Embryonic facial prominence (tissue), 1 donor: ENCODE data around the gene KHK.

Experiments used
- DNase-seq: peaks from one replicate; pipeline ENCODE4 v3.0.0-alpha.2; 2016; ENCODE audit errors: extremely low spot score

KHK gene

GRCh38 chr2:27086724-27087593, at the start of gene KHK:
Gene KHK (plus strand): TSS chr2:27086772. CDS start chr2:27087260, 488 bp downstream.
- DNase-seq: no peak

DNA sequence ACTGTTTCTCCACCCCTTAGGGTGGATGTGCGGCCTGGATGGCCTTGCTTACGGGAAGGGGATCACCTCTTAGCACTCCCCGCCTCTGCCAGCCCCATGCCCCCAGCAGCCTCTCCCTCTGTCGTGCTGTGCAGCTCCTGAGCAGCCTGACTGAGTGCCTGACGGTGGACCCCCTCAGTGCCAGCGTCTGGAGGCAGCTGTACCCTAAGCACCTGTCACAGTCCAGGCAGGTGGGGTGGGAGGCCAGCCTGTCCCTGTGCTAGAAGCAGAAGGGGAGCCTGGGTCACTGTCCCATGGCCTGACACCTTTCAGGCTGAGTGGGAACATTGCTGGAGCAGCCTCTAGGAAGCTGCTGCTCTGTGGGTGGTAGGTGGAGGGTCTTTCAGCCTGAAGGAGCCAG, 48.6 kb upstream of the KHK start:
- DNase-seq: no peak

- no peak for DNase-seq
Observed at GRCh38 chr2:27038631-27039339, 47.8 kb upstream of the KHK start.

DNA sequence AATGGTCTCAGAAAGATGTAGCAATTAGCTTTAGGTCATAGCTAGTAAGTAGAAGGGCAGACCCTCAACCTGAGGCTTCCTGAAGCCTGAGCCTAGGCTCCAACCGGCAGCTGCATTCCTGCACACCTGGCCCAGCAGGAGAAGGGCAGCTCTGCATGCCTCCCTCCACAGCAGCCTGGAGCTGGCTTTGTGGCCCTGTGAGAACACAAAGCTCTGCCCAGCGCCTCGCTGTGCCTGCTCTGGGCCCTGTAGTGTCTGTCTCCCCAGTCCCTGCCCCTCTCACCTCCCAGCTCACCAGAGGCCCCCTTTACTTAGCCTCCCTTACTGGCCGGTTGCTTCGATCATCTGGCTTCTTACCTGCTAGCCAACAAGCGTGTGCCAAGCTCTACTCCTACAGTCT, 47.1 kb upstream of the KHK start:
- no peak for DNase-seq

DNA sequence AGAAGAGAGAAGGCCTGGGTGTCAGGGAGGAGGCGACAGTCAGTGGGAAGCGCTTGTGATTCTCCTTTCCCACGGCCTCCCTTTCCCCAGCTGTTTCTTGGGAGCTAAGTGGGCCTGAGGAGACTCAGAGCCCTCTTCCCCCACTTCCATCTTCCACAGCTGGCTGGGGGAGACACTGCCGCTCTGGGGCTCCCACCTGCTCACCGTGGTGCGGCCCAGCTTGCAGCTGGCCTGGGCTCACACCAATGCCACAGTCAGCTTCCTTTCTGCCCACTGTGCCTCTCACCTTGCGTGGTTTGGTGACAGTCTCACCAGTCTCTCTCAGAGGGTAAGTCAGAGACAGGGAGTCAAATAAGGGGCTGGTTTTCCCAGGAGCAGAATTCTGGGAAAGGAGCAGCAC, 46.7 kb upstream of the KHK start:
- no peak for DNase-seq

DNA sequence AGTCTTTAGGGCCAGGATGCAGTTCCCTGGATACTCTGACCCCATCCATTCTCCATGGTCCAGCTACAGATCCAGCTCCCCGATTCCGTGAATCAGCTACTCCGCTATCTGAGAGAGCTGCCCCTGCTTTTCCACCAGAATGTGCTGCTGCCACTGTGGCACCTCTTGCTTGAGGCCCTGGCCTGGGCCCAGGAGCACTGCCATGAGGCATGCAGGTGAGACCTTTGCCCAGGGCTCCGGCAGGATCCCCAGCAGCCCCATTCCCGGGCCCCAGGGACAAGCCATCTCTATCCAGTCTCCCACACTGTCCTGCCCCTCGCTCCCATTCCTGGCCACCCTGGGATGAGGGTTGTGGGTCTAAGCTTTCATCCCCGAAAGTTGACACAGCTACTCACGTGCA, 46.3 kb upstream of the KHK start:
- DNase-seq: no peak

- no peak for DNase-seq
Observed at GRCh38 chr2:27041752-27042151, 44.8 kb upstream of the KHK start.

DNA sequence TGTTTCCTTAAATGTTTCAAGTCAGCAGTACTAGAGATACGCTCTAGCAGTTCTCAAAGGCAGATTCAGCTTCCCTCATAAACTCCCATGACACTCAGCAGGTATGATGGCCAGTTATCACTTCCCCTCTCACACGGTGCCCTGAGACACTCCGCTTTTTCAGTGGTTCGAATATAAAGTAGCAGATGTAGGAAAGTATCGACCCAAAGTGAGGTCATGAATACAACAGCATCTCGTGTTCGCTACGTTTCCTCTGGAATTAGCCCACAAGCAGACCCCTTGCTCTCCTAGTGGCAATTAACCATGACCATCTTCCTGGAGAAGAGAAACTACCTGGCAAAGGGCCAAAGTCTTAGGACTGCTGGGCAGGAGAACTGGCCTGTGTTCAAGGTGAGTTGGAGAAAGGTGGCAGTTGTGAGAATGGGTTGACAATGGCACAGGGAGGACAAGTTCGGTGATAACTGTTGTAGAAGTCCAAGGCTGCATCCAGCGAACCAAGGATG, 44.4 kb upstream of the KHK start:
- DNase-seq: no peak

GRCh38 chr2:27042985-27043634, 43.5 kb upstream of the KHK start:
- no peak for DNase-seq

DNA sequence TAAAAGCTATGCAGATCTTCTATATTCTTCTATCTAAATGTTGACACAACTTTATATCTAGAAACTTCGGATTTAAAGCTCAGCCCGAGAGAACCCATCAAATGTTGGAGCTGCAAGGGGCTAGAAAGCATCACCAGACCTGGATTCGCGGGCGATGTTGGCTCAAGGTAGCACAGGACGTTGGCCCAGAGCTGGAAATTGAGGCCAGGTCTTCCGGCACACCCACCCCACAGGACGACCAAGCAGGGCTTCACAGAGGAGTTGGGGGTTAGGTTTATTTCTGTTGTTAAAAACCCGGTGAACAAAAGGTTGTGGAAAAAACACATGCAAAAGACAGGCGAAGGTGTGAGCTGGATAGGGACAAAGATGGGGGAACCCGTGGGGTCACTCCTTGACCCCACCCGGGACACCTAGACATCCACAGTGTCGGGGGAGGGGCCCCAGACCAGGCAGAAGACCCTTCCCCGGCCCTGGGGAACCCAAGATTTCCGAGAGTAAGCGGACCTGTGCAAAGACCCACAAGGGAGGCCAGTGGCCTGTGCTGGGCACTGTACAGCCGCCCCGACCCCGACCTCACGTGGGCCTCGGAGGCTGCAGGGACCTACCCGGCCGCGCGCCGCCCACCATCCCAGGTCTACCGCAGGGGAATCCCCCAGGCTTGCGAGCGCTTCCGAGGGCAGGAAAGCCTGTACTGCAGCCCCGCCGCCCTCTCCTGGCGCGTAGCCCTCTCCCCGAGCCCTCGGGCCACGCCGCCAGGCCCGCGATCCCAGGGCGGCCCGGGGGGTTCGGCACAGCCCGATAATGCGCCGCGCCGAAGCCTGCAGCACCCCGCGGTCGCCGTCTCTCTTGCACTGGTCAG, 36.9 kb upstream of the KHK start:
- DNase-seq: no peak

GRCh38 chr2:27050281-27050995, 36.1 kb upstream of the KHK start:
- DNase-seq: peak; percentile 91

GRCh38 chr2:27050996-27051901, 35.3 kb upstream of the KHK start, which contains the start of gene AGBL5:
Gene AGBL5 (plus strand): TSS chr2:27051668. CDS start chr2:27052959, 1,291 bp downstream.
- DNase-seq: peak; percentile 89

DNA sequence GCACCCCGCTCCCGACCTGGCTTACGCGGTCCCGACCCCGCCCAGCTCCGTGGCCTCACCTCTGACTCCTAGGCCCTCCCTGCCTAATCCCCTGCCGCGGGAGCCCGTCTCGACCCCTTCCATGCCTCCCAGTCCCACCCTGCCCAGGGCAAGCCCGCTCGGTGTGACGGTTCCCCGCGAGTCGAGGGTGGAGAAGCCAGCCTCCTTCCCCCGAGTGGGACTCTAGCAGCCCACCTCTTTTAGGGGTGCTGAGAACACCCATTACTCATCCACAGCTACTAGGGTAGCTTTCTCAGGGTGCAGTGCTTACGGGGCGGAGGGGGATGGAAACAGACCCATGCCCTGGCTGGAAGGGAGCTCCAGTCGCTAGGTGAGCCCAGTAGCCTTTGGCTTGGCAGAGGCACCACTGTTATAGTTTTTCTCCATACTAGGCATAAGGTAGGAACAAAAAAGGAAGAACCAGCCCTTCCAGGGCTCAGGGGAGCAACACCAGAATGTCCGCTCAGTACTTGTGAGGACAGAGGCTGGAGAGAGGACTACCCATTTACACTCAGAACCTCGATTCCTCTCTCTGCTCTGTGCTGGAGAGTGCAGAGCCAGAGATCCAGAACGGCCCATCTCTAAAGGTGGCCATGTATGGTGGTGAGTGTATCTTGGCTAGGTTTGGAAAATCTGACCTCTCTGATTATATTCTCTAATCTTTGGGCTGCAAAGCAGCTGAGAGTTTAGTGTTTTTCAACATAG, 34.5 kb upstream of the KHK start:
- no peak for DNase-seq

GRCh38 chr2:27053321-27053720, 33.3 kb upstream of the KHK start:
- DNase-seq: no peak

DNA sequence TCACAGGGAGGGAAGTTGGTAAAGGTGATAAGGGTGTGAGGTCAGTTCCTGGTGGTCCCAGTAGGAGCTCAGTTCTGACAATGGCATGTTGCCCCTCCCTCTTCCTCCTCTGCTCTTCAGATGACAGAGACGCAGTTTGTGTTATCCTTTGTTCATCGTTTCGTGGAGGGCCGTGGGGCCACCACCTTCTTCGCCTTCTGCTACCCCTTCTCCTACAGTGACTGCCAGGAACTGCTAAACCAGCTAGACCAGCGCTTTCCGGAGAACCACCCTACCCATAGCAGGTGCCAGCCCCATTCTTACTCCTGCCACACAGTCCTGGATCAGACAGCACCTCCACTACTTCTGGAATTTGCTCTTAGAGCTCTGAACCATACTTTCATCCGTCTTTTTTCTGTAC, 32.8 kb upstream of the KHK start:
- no peak for DNase-seq

DNA sequence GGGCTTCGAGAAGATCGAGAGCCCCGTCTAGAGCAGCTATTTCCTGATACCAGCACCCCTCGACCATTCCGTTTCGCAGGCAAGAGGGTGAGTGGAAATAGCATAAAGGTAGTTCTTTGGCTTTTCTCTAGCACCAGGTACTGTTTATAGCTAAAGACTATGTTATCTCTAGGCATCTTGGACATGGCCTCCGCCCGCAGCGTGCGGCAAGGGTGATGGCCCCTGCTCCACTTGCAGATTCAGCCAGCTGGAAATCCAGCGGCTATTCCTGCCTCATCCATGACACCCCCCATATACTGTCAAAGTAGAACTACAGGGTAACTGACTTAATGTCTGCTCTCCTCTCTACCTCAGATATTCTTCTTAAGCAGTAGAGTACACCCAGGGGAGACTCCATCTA, 31.9 kb upstream of the KHK start:
- DNase-seq: no peak

- no peak for DNase-seq
Observed at GRCh38 chr2:27057184-27057583, 29.4 kb upstream of the KHK start.

GRCh38 chr2:27058210-27058609, 28.4 kb upstream of the KHK start:
- no peak for DNase-seq
